ENCODE results near the gene TRIP12.
"Not testable (repeated sequence)": the region's sequence is repeated elsewhere in the genome, so short reads cannot be mapped to it uniquely, and the experiment has no call there.

TRIP12 gene

DNA sequence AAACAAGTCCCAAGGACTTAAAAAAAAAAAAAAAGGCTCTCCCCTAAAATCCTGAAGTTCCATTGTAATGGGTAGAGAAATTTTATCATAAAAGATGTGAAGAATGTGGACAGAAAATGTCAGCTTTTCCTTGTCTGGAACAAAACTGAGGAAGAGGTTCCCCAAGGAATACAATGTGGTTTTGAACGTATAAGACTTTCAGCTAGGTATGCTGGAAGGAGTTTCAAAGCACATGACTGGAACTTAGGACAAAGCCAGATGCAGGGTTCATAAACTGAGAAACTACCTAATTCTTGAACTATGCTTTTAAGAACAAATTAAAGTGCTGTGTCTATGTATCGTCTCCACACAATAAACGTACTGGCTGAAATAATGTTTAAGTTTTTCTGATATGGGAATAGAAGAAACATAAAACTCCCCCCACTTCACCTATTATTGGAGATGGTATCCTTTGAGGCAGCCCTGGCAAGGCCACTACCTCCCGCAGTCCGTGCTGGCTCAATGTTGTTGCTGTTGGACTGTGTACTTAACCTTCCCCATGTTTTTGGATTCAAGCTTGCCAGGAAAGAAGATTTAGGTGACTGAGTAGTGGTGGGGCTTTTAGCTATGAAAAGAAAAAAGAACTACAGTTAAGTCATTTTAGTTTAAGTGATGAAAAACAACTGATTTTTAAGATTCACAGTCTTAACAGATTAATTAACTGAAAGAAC, 123.2 kb downstream of the TRIP12 start:
- H3K4me3 ChIP-seq (ENCODE audit: low read length): no peak overlapping the region
- DNase-seq (ENCODE audit: low read depth, low spot score): no peak

DNA sequence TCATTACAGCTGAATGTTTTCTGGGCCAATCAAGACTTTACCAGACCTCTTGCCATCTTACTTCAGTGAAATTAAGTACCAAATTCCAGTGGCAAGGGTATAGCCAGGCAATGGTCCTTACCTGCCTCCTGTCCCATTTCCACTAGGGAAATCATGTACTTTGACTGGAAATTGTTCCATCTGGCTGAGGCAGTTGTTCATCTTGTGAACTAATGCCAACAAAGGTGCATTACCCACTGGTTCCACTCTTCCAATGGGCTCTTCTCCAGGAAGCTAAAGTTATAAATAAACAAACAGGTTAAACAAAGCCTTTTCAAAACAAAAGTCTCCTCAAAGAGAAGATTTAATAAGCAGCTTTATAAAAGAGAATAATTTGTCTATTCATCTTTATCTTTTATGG, 126.8 kb downstream of the TRIP12 start:
- H3K4me3 ChIP-seq (ENCODE audit: low read length): no peak overlapping the region
- DNase-seq (ENCODE audit: low read depth, low spot score): no peak

DNA sequence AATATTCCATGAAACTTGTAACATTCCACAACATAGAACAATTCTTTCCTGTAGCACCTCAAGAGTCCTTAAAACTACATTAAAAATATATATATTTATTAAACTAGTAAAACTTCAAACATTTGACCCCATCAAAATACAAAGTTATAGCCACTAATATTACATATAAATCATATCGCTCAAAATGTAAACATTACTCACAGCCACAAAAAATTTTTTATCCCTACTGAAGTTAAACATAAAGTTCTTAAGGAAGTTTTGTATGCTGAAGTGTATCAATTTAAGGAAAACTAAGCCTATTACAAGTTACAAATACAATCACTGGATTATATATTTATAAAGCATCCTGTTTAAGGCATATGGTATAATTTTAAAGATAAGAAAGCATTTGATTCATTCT, 127.2 kb downstream of the TRIP12 start:
- no peak overlapping the region for H3K4me3 ChIP-seq (ENCODE audit: low read length)
- DNase-seq (ENCODE audit: low read depth, low spot score): no peak

DNA sequence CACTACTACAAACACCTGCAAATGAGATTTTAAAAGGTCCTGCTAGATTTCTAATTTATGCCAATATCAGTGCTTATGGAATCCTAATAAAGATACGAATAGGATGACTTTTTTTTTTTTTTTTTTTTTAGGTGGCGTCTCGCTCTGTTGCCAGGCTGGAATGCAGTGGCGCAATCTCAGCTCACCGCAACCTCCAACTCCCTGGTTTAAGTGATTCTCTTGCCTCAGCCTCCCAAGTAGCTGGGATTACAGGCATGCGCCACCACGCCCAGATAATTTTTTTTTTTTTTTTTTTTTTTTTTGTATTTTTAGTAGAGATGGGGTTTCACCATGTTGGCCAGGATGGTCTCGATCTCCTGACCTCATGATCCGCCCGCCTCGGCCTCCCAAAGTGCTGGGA, 135.5 kb downstream of the TRIP12 start:
- H3K4me3 ChIP-seq (ENCODE audit: low read length); DNase-seq (ENCODE audit: low read depth, low spot score): not testable (repeated sequence)

DNA sequence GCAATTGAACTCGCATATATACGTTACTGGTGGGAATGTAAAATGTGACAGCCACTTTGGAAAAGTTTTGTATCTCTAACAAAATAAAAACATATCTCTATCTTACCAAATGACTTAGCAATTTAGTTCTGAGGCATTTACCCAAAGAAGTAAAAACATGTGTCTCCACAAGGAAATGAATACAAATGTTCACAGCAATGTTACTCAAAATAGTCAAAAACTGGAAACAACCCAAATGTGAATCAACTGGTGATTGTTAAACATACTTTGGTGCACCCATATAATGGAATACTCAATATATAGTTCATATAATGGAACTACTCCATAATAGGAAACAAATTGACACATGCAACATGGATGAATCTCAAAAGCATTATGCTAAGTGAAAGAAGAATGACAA, 137.0 kb downstream of the TRIP12 start:
- H3K4me3 ChIP-seq (ENCODE audit: low read length): no peak overlapping the region
- no peak for DNase-seq (ENCODE audit: low read depth, low spot score)

DNA sequence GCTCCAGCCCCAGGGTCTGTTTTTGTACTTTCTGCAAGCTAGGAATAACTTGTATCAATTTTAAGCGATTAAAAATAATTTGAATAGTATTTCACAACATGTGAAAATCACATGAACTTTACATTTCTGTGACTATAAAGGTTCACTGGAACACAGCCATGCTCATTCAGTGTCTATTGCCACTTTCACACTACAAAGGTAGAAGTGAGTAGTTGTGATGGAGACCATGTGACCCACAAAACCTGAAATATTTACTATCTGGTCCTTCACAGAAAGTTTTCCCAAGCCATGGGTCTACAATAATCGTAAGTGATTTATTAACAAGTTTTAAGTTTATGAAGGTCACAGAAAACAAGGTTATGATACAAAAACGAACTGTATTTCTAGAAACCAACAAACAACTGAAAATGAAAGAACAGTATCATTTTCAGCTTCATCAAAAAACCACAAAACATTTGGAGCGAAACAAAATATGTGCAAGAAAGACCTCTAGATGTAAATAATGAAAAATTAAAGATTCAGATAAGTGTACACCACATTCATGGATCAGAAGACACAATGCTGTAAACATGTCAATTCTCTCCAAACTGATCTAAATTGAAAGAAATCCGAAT, 138.6 kb downstream of the TRIP12 start:
- H3K4me3 ChIP-seq (ENCODE audit: low read length): no peak overlapping the region
- no peak for DNase-seq (ENCODE audit: low read depth, low spot score)

DNA sequence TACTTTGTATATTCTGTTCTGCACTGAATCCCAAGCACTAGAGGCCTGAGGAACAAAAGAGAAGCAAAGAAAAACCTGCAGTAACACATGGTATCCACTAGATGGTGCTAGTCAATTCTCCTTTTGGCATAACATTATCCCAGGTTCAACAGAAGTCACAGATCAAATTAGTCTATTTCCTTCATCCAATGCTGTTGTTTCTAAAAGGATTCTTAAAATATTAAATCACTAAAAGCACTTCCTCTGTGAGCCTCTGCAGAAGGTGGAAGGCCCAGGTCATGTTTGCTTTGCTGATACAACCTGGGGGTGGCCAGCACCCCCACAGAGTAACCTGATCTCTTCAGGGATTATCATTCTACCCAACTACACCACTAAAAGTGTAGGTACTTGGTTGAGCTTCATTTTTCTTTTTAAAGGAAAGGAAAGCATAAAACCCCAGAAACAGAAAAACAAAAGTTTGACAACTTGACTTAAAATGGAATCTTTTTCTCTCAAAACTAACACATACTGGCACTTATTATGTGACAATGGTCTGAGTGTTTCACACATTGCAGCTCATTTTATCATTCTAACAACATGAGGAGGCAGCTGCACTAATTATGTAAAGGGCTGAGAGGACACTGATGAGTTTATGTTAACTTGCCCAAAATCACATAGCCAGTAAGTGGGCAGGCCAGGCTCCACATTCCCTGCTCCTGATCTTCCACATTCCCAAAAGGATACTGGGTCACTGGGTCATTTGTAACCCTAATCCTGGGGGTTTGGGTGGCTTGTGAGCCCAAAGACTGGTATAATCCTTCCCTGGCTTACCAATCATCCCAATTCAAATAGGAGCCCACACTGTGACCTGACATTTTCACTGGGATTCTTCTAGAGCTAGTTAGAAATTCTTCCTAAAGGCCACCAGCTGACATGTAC, 140.7 kb downstream of the TRIP12 start:
- peak; percentile 39 for DNase-seq (ENCODE audit: low read depth, low spot score)
- no peak overlapping the region for H3K4me3 ChIP-seq (ENCODE audit: low read length)

DNA sequence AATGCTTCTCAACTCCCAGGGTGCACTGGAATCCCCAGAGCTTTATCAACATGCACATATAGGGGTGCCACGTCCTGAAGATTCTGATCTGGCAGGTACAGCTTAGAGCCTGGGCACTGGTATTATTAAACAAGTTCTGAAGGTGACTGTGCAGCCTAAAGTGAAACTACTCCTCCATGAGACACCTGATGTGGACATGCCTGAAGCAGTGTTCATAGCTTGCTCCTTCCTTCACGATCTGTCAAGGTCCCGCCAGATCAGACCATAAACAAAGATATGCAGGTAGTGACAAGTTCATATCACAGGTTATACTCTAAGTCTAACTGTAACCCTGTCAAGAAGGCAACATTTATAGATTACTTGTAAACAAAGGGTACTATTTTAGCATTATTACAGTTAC, 142.2 kb downstream of the TRIP12 start:
- no peak for DNase-seq (ENCODE audit: low read depth, low spot score)
- H3K4me3 ChIP-seq (ENCODE audit: low read length): no peak overlapping the region

DNA sequence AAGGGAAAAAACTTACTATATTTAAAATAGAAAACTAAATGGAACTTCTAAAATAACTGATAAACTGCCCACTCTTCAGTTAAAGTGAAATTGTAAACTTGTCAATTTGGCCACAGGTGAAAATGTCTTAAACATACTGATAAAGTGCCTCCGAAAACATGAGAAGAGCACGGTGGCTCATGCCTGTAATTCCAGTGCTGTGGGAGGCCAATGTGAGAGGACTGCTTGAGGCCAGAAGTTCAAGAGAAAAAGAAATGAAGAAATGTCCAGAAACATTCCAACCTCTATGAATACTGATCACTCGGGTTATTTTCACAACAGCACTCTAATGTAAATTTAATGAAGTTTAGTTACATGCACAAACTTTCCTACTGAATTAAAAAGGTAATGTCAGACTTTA, 144.1 kb downstream of the TRIP12 start:
- no peak for DNase-seq (ENCODE audit: low read depth, low spot score)
- no peak overlapping the region for H3K4me3 ChIP-seq (ENCODE audit: low read length)

DNA sequence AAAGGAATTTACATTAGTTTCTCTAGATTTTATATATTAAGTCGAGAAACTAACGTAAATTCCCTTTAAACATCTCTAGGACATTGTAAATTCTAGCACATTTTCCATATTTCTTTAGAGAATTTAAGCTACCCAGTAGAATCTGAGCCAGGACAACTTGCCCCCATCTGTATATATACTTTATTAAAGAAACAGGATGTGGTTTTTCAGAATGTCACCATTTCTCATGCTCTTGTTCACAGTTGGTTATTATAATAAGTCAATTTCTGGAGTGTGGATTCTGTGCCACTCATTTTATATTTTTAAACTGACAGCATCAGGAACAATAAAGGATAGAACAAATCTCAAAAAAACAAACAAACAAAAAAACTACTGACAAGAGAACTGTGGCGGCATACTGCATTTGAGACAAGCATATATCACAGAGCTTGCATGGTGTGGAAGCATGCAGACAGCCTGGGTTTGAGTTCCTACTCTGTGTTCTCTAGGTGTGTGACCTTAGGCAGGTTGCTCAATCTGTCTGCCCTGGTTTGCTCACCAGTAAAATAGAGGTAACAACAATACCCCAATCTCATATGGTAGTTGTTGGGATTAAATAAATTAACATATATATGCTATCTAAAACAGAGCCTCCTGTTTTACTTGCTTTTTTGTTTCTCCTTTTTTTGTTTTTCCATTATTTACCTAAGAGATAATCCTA, 146.0 kb downstream of the TRIP12 start:
- no peak overlapping the region for H3K4me3 ChIP-seq (ENCODE audit: low read length)
- peak; percentile 31 for DNase-seq (ENCODE audit: low read depth, low spot score)

DNA sequence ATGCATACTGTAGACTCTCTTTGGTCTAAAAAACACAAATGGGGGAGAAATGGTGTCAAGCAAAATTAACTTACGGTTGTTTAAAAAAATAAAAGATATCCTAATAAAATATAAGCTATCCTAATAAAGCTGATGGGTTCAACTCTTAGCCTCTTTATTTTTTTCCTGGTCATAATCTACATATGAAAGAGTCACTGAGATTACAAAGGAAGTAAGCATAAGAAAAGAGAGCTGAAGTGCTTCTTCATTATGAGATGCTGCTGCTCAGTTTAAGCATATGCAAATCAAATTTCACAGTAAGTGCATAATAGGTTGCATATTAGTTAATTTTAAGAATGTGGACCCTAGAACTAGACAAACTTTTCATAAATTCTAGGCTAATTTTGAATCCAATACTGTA, 147.6 kb downstream of the TRIP12 start:
- no peak for DNase-seq (ENCODE audit: low read depth, low spot score)
- no peak overlapping the region for H3K4me3 ChIP-seq (ENCODE audit: low read length)

DNA sequence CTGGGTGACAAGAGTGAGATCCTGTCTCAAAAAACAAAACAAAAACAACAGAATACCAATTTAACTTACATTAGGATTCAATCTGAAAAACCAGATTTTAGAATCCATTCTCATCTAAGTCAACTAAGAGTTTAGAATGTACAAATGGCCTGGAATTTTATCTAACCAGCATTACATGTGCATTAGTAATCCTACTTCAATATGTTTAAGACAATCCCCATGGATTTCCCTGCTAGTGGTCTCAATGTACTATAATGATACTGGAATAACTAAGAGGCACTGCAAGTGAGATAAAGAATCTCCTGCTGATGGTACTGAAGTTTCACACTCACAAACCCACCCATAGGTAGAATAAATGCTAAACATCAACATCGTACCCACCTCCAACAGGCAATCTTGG, 153.6 kb downstream of the TRIP12 start:
- H3K4me3 ChIP-seq (ENCODE audit: low read length): no peak overlapping the region
- DNase-seq (ENCODE audit: low read depth, low spot score): no peak

DNA sequence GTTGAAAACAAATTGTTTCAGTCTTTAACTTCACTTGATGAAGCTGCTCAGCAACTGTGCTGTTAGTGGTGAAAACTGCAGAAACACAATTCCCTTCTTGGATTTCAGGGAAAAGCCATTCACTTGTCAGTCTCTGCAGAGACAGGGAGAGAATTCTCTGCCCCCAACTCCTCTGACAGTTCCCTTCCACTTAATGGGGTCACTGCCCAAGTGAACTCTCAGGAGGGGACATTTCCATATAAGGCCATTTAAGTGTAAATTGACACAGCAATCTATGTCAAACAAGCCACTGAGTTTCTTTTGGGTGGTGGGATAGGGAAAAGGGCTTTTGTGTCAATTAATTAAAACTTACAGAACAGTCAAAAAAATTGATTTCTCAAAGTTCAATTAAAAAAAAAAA, 156.1 kb downstream of the TRIP12 start:
- no peak overlapping the region for H3K4me3 ChIP-seq (ENCODE audit: low read length)
- DNase-seq (ENCODE audit: low read depth, low spot score): no peak

DNA sequence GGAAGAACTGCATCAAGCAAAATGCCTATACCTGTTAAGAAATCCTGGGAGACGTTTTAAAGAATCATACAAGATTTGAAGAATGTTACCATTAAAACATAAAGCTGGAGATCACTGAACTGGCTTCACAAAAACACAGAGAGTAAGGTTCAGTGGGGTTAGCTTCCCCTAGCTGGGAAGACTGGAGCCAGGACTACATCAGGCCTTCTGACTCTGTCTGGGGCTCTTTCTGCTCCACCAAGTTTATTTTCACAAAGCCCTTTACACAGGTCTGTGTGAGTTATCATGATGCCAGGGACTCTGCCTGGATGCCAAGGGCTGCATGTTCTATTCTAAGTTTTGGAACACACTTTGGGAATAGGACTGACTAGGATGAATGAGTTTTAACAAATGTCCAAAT, 160.1 kb downstream of the TRIP12 start:
- no peak overlapping the region for H3K4me3 ChIP-seq (ENCODE audit: low read length)
- no peak for DNase-seq (ENCODE audit: low read depth, low spot score)

DNA sequence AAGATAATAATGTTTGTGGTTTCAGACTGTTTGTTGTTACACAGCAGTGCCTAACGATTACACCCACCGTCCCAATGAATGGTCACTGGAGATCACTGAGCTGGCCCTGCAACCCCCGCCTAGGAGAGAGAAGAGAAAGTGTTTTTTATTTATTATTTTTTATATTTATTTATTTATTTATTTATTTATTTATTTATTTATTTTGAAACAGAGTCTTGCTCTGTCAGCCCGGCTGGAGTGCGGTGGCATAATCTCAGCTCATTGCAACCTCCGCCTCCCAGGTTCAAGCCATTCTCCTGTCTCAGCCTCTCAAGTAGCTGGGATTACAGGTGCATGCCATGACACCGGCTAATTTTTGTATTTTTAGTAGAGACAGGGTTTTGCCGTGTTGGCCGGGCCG, 164.3 kb downstream of the TRIP12 start:
- DNase-seq (ENCODE audit: low read depth, low spot score); H3K4me3 ChIP-seq (ENCODE audit: low read length): not testable (repeated sequence)

DNA sequence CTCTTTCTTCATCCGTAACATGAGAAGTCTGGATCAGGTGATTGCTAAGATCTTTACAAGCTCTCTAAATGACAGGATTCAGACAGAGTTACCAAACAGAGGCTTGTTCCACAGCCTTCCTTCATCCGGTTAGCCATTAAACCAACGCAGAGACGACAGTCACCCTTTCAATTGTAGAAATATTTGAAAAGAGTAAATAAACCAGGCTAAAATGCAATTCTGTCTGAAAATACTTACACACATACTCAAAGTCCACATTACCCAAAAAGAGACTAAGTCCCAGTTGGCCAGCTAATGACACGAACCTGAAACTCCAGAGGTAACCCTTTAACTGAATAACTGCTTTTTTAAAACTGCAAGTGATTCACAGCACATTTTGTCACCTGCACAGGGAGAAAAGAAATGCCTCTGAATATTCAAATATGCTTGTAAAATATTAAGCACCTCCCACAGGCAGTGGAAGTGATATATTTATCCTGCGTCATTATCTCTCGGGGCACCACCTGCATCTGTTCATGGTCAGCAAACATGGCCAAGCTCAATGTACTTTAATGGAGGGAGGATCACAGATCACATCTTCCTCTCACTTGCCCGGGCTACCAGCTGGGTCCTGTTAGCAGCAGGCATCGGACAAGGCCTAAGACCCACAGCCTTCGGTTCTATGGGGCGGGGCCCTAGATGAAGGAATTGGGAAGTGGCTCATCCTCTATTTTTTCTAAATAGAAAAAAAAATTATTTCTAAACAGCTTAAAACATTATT, 168.7 kb downstream of the TRIP12 start:
- DNase-seq (ENCODE audit: low read depth, low spot score): no peak

DNA sequence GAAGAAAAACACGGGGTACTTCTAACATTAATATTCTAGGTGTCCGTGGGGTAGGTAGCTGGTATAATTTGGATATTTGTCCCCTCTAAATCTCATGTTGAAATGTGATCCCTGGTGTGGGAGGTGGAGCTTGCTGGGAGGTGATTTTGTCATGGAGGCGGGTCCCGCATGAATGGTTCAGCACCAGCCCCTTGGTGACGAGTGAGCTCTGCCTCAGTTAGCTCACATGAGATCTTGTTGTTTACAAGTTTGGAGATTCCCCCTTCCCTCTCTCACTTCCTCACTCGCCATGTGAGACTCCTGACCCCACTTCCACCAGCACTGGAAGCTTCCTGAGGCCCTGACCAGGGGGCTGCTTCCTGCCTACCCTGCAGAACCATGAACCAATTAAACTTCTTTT, 172.0 kb downstream of the TRIP12 start:
- no peak for DNase-seq (ENCODE audit: low read depth, low spot score)

More for the DNA sequence above, 168.7 kb downstream of the TRIP12 start:
- H3K4me3 ChIP-seq (ENCODE audit: low read length): no peak overlapping the region

DNA sequence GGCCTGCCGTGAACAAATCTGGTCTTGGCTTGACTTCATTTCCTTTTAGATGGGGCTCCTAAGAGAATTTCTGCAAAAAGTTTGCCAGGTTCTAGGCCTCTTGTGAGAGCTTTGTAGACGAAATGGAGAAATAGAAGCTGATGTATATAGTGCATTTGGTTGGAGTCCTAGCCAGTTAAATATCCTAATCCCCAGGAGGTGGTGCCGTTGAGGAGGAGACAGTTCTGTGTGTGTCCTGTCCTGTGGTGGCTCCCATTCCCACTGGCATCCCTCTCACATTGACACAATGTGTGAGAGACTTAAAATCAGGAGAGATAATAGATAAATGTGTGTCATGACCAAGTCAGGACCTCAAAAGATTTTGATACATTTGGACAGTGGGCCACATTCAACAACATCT, 172.9 kb downstream of the TRIP12 start:
- no peak for DNase-seq (ENCODE audit: low read depth, low spot score)
- no peak overlapping the region for H3K4me3 ChIP-seq (ENCODE audit: low read length)

More for the DNA sequence above, 172.0 kb downstream of the TRIP12 start:
- no peak overlapping the region for H3K4me3 ChIP-seq (ENCODE audit: low read length)

DNA sequence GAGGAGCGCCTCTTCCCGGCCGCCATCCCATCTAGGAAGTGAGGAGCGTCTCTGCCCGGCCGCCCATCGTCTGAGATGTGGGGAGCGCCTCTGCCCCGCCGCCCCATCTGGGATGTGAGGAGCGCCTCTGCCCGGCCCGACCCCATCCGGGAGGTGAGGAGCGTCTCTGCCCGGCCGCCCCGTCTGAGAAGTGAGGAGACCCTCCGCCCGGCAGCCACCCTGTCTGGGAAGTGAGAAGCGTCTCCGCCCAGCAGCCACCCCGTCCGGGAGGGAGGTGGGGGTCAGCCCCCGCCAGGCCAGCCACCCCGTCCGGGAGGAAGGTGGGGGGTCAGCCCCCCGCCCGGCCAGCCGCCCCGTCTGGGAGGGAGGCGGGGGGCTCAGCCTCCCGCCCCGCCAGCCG, 179.1 kb downstream of the TRIP12 start:
- not testable (repeated sequence) for DNase-seq (ENCODE audit: low read depth, low spot score); H3K4me3 ChIP-seq (ENCODE audit: low read length)
